Measurements from ENCODE around the gene SGSM1. TPM values are rescaled to one million over a fixed set of nuclear protein-coding genes. Genes with fewer than 3 reads are reported as not detected.

The SGSM1 gene
- total RNA-seq, 2 donors from 2014 or later: 3.6 to 4.6 TPM

- no peak for DNase-seq
- intact Hi-C loops (cut with DNase I): no loop called here
- Histone ChIP-seq H3K36me3 (replicated peaks in 1 of 2; ENCODE audit: insufficient read depth in 1 of 2, low read depth in 2 of 2) (no peaks in the 10 kb centered on the region), H3K27me3 (no peaks in the 10 kb centered on the region), H3K9me3 (no peaks in the 10 kb centered on the region), H3K27ac (peak overlapping the region; percentile 69 to 78 (median 74)), H3K4me3 (no peak overlapping the region), H3K4me1 (peaks cover 35% of the 10 kb centered on the region)
- ATAC-seq: no peak
- TF ChIP-seq CTCF (IDR thresholded peaks at IDR 0.05) (no peak), POLR2A (IDR thresholded peaks at IDR 0.05) (no peak)
- WGBS, 2 donors: 17 to 34% methylated on average over 2 of the region's 2 CpGs
Observed at GRCh38 chr22:24819487-24819886, 13.5 kb downstream of the SGSM1 start.

DNA sequence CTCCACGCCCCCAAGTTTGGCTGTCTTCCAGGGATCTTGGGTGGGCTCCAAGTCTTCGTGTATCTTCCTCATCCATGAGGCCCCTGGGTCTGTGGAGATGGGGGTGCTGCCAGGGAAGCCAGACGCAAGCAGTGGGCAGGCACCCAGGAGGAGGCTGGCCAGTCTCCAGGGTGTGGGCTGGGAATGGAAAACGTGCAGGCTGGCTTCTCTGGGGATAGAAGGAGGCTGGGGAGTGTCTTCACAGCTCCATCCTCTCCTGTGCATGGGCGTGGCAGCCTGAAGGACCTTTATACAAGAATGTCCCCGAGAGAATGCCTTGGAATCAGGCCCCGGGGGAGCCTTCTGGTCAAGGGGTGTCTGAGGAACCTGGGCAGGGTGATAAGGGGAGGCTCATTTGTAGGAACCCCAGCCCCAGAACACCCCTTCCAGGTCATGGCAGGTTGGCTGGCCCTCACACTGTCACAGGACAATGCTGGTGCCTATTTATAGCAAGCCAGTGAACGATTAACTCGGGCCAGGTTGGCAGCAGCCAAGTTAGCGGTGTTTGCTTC lies 14.0 kb downstream of the SGSM1 start:
- intact Hi-C loops (cut with DNase I): no loop called here

DNA sequence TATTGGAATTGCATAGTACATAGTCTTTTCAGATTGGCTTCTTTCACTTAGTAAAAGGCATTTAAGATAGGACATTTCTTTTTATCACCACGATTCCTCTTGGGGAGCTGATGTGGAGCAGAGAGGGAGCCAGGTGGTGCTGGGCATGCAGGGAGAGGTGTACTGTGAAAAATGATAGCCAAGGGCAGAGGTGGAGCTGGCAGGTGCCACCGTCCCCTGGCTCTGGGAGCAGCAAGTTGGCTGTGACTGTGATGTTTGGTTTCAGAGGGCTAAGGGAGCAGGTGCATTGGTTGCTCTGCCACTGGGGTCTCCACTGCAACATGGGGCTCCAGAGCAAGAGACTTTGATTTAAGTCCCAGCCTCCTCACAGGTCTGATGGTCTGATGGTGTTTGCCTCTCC lies 16.5 kb downstream of the SGSM1 start:
- 15 to 26% methylated on average over 2 of the region's 2 CpGs for WGBS, 2 donors

More for the DNA sequence above, 14.0 kb downstream of the SGSM1 start:
- no peak overlapping the region for H3K4me3 ChIP-seq
- peak; percentile 84 for ATAC-seq
- 3 to 9% methylated on average over 6 to 10 of the region's 10 CpGs for whole genome bisulfite sequencing, 2 donors
- H3K9me3 ChIP-seq: no peaks in the 10 kb centered on the region
- no peaks in the 10 kb centered on the region for H3K27me3 ChIP-seq
- H3K27ac ChIP-seq: peak overlapping the region; percentile 69 to 78 (median 74)
- no peaks in the 10 kb centered on the region for H3K36me3 ChIP-seq (replicated peaks in 1 of 2; ENCODE audit: insufficient read depth in 1 of 2, low read depth in 2 of 2)
- H3K4me1 ChIP-seq: peaks cover 35% of the 10 kb centered on the region
- TF ChIP-seq POLR2A (IDR thresholded peaks at IDR 0.05) (peak in 1 of 3 donors; percentile 11), CTCF (IDR thresholded peaks at IDR 0.05) (no peak)
- DNase-seq: peak; percentile 70 to 91 (median 80)

GRCh38 chr22:24823787-24824186 lies 17.8 kb downstream of the SGSM1 start:
- Histone ChIP-seq H3K4me3 (no peak overlapping the region), H3K4me1 (peaks cover 53% of the 10 kb centered on the region), H3K9me3 (no peaks in the 10 kb centered on the region), H3K27ac (no peak overlapping the region), H3K27me3 (no peaks in the 10 kb centered on the region), H3K36me3 (replicated peaks in 1 of 2; ENCODE audit: insufficient read depth in 1 of 2, low read depth in 2 of 2) (no peaks in the 10 kb centered on the region)
- DNase-seq (no peak), ATAC-seq (no peak)
- no peak for TF ChIP-seq CTCF (IDR thresholded peaks at IDR 0.05)
- TF ChIP-seq POLR2A (IDR thresholded peaks at IDR 0.05): no peak
- intact Hi-C loops (cut with DNase I): no loop called here
- WGBS, 2 donors: 83 to 90% methylated on average over 9 of the region's 9 CpGs

More for the DNA sequence above, 16.5 kb downstream of the SGSM1 start:
- Histone ChIP-seq H3K27me3 (no peaks in the 10 kb centered on the region), H3K27ac (peak overlapping the region in 2 of 4 donors; percentile 39 to 62), H3K4me3 (no peak overlapping the region), H3K9me3 (no peaks in the 10 kb centered on the region), H3K36me3 (replicated peaks in 1 of 2; ENCODE audit: insufficient read depth in 1 of 2, low read depth in 2 of 2) (no peaks in the 10 kb centered on the region), H3K4me1 (peaks cover 47% of the 10 kb centered on the region)
- peak in 3 of 4 donors; percentile 23 to 68 (median 33) for DNase-seq
- intact Hi-C loops (cut with DNase I): no loop called here
- no peak for ATAC-seq
- no peak for TF ChIP-seq CTCF (IDR thresholded peaks at IDR 0.05)
- no peak for TF ChIP-seq POLR2A (IDR thresholded peaks at IDR 0.05)

GRCh38 chr22:24824250-24824649 lies 18.2 kb downstream of the SGSM1 start:
- TF ChIP-seq CTCF (IDR thresholded peaks at IDR 0.05) (no peak), POLR2A (IDR thresholded peaks at IDR 0.05) (no peak)
- intact Hi-C loops (cut with DNase I): no loop called here
- Histone ChIP-seq H3K36me3 (replicated peaks in 1 of 2; ENCODE audit: insufficient read depth in 1 of 2, low read depth in 2 of 2) (no peaks in the 10 kb centered on the region), H3K27me3 (no peaks in the 10 kb centered on the region), H3K27ac (no peak overlapping the region), H3K4me3 (no peak overlapping the region), H3K4me1 (peaks cover 51% of the 10 kb centered on the region), H3K9me3 (no peaks in the 10 kb centered on the region)
- ATAC-seq (no peak), DNase-seq (no peak)
- 77 to 90% methylated on average over 3 of the region's 3 CpGs for WGBS, 2 donors
